LHCN-M2 (cell line): ENCODE results near the gene MDM1. TPM values are rescaled to one million over a fixed set of nuclear protein-coding genes. Genes with fewer than 3 reads are reported as not detected.

Experiments used
- DNase-seq: peaks from one replicate; pipeline ENCODE4 v3.0.0-alpha.2; 2012; ENCODE audit warnings: low read depth
- polyA plus RNA-seq: library from polyadenylated mRNA; unstranded; fragments of >200 nt; gene quantifications from one replicate; pipeline ENCODE4 v1.2.1, GENCODE V29; 2012; ENCODE audit warnings: missing spikeins
- total RNA-seq: library from RNA; depleted of rRNA; stranded (reverse); fragments of >200 nt; gene quantifications from 2 replicates; pipeline ENCODE4 v1.2.3, GENCODE V29; 2014; rRNA removed

Gene MDM1, protein sequence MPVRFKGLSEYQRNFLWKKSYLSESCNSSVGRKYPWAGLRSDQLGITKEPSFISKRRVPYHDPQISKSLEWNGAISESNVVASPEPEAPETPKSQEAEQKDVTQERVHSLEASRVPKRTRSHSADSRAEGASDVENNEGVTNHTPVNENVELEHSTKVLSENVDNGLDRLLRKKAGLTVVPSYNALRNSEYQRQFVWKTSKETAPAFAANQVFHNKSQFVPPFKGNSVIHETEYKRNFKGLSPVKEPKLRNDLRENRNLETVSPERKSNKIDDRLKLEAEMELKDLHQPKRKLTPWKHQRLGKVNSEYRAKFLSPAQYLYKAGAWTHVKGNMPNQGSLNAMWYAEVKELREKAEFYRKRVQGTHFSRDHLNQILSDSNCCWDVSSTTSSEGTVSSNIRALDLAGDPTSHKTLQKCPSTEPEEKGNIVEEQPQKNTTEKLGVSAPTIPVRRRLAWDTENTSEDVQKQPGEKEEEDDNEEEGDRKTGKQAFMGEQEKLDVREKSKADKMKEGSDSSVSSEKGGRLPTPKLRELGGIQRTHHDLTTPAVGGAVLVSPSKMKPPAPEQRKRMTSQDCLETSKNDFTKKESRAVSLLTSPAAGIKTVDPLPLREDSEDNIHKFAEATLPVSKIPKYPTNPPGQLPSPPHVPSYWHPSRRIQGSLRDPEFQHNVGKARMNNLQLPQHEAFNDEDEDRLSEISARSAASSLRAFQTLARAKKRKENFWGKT
- 14.6 and 18.7 TPM in 2 replicates for total RNA-seq
- 2.2 TPM for polyA plus RNA-seq

DNA sequence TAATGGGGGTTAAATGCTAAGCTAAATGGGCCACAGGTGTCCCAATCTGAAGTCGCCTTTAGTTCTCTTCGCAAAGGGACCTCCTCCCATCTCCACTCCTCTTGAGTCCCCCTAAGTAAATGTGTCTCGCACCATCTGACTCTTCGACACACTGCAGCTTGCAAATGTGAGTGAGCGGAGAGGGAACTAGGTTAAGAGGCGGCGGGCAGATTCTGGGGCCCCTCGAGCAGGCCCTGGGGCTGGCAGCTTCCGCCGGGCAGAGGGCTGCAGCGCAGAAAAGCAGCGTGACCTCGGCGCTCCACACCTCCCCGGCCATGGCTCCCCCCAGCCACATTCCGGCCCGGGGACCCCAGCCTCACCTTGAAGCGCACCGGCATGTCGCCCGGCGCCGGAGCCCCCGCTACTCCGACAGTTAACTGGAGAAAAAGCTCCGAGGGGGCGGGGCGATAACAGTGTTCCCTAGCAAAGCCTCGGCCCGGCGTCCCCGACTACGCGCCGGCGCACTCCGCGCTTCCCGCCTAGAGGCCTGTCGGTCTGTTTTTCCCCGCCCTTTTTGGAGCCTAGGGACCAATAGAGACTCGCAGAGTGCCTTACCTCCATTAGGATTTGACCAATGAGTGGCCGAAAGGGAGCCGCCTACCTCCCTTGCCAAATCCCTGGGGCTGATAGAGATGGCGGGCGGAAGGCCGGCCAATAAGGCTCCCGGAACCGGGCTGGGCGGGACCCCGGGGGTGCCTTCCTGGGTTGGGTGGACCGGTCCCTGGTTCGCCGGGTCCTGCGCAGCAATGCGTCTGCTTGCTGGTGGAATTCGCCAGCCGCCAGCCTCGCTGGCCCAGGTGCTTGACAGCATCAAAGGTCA is at the start of gene MDM1:
Gene MDM1 (minus strand): TSS at position 494 of the 859 bp plus-strand sequence. CDS start 117 bp downstream, at position 377.
- peak; percentile 98 for DNase-seq

GRCh38 chr12:68381476-68382219 is 49.5 kb upstream of the MDM1 start:
- DNase-seq: no peak

GRCh38 chr12:68378872-68379606 is 46.9 kb upstream of the MDM1 start:
- DNase-seq: no peak

DNA sequence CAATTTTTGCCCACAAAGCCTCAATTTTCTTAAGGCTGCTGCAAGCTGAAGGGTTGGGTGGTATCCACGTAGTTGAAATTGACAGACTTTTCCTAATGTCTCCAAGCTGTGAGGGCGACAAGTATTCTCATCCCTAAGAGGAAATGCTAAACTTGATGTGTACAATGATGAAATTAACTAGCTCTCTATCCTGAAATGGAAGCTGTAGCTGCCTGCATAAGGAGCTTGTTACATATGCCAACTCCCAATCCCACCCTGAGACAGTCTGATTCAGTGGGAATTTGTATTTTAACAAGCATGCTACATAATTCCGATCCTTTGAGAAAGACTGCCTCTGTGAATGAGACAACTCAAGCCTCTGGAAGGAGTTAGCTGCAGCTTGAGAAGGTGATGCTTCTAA is 45.7 kb upstream of the MDM1 start:
- DNase-seq: no peak

DNA sequence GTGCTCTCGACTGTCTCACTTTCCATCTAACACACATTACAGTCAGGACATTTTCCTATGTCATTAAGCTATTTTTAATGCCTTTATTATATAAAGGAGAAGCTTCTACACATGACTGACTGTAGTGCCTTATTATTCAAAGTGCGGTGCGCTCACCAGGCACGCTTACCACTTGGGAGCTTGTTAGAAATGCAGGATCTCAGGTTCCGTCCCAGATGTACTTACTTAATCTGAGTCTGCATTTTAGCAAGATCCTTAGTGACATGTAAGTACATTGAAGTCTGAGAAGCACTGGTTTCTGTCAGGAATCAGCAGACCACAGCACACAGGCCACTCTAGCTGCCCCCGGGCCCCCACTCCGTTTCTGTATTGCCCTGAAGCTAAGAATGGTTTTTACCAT is 44.7 kb upstream of the MDM1 start:
- DNase-seq: no peak

GRCh38 chr12:68375756-68376695 is 43.9 kb upstream of the MDM1 start:
- DNase-seq: peak; percentile 19

DNA sequence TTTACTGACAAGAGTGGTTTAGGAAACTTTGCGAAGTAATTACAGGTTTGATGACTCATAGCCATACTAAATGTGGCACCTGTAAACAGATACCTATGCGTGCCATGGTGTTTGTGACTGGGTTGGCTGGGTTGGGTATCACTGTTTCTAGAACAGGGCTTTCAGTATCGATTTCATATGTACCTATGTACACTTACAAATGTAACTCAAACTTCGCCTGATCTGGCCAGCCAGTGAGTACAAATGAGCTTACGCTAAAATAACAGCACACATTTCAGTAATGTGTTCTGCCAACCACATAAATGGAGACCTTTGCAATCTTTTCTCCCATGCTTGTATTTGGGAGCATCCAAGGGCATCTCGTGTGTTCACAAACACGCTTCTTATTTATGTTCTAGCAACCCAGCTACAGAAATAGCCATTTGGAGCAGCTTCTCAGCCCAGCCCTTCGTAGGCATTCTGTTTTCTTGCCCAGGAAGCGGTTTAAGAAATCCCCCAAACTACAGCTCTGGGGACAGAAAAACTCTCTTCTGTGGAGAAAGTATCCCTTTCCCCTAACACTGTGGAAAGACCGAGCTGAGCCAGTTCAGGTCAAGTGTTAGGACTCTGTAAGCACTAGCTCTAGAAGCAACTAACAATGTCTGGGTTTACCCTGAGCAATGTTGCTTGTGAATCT is 42.3 kb upstream of the MDM1 start:
- DNase-seq: no peak

DNA sequence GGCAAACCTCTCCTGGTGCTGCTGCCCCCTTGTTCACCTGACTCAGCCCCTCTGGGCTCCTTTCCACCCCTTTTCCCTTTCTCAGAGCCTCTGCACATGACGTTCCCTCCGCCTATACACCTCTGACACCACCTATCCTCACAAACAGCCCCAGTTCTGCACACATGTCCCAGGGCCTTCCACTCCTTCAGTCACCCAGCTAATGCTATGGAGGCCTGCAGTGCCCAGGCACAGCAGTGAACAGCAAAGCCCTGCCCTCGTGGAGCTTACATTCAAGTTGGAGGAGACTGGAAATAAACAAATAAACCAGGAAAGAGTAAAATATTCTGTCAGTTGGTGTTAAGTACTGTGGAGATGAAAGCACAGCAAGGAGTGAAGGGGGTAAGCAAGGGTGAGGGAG is 38.5 kb upstream of the MDM1 start:
- no peak for DNase-seq

DNA sequence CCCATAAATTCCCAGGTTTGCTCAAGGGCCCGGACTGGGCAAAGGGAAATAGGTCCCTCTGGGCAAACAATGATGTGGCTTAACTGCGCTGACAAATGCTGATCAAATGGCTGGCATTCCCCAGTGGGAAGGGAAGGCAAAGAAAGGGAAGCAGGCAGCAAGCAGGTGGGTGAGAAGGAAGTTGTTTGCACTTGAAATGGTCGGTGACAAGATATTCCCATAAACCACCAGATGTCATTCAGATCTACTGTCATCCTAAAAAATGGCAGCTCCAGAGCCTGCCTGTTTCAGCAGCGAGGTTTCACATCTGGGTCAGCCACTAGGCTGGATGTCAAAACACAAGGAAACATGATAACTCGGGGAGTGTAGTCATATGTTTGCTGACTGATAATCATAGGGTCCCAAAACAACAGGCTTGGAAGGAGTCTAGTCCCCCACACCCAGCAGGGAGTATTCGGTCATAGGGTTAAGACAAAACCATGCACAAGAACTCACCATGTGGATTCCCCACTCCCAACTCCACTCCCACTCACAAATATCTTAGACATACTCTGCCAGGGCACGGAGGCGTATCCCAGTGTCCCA is 37.9 kb upstream of the MDM1 start:
- DNase-seq: no peak

- DNase-seq: peak; percentile 19
These were observed 36.2 kb upstream of the MDM1 start for GRCh38 chr12:68368327-68368726.

GRCh38 chr12:68367903-68368302 is 35.7 kb upstream of the MDM1 start:
- peak; percentile 22 for DNase-seq

DNA sequence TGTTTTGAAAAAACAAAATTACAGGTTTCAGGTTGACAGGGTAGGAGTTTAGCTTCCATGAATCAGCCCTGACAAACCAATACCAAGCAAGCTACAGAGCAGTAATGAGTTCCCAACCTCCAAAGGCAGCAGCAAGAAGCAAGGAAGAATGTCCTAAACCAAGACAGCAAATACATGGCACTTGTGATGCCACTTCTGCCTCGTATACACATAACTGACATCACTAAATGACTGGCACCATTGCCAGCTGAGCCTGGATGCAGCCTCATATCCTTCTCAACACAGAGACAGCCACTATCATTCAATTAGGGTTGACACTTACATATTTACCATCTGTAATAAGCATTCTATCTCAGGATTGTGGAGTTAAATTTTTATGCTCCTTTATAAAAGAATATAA is 35.0 kb upstream of the MDM1 start:
- no peak for DNase-seq

GRCh38 chr12:68364893-68365725 is 32.9 kb upstream of the MDM1 start:
- peak; percentile 84 for DNase-seq

DNA sequence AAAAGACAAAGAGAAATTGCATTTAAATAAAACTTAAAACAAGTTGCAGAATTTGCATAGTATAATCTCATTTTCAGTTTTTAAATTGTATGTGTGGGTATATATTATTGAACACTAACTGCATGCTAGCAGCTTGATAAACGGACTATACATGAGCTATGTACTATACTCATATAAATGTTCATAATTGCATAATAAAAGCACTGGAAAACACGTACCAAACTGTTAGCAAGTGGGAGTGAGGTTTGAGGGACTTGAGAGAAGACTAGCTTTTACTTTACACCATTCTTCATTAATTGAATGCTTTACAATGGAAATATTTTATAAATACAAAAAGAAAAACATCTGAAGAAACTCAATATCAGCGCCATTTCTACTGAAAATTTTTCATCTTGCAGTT is 32.2 kb upstream of the MDM1 start:
- no peak for DNase-seq

- DNase-seq: no peak
These were observed 29.8 kb upstream of the MDM1 start for GRCh38 chr12:68361953-68362352.

GRCh38 chr12:68359674-68360073 is 27.5 kb upstream of the MDM1 start:
- no peak for DNase-seq
